Spleen (tissue), 7 donors: ENCODE data around the gene PIK3R6.

ENCODE experiments used
- POLR2A ChIP-seq, 3 donors: fragments of 450-650 bp; IDR thresholded peaks; one replicate each; pipeline ENCODE4 v1.5.1; 2017; ENCODE audit warnings: antibody characterized with exemption in 3 of 3, mild to moderate bottlenecking in 1 of 3
- POLR2AphosphoS5 ChIP-seq, 3 donors: sonication (generic); formaldehyde crosslinking; IDR thresholded peaks; one replicate each; pipeline ENCODE4 v1.5.1; 2017; ENCODE audit warnings: antibody characterized with exemption in 3 of 3
- TF ChIP-seq, protein P1 (sequence below), 11 experiments: fragments of 200-600 bp in 7 of 11; fragments of 450-650 bp in 4 of 11; sonication (generic) in 4 of 11; IDR thresholded peaks in 8 of 11; conservative IDR thresholded peaks in 3 of 11; 1 replicate in 7 of 11; 2 replicates in 4 of 11; pipeline versions ENCODE4 v1.4.0 to v1.8.0; 2016 to 2021; ENCODE audit warnings: antibody characterized with exemption in 11 of 11, inconsistent platforms in 4 of 11, mild to moderate bottlenecking in 1 of 11
- donor health status: DM: no; HTN: no; CAD: no; lungs with moderate emphysema.
- donor health status: DM: no; HTN: no; CAD: no.
- donor health status: DM: no; HTN: no; CAD: no.

GRCh38 chr17:8904686-8905085, 37.2 kb upstream of the PIK3R6 start:
- TF ChIP-seq, protein P1, sequence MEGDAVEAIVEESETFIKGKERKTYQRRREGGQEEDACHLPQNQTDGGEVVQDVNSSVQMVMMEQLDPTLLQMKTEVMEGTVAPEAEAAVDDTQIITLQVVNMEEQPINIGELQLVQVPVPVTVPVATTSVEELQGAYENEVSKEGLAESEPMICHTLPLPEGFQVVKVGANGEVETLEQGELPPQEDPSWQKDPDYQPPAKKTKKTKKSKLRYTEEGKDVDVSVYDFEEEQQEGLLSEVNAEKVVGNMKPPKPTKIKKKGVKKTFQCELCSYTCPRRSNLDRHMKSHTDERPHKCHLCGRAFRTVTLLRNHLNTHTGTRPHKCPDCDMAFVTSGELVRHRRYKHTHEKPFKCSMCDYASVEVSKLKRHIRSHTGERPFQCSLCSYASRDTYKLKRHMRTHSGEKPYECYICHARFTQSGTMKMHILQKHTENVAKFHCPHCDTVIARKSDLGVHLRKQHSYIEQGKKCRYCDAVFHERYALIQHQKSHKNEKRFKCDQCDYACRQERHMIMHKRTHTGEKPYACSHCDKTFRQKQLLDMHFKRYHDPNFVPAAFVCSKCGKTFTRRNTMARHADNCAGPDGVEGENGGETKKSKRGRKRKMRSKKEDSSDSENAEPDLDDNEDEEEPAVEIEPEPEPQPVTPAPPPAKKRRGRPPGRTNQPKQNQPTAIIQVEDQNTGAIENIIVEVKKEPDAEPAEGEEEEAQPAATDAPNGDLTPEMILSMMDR (IDR thresholded peaks at IDR 0.05 in 8 of 11, conservative IDR thresholded peaks at IDR 0.05 in 3 of 11), result no peak
- no peak for TF ChIP-seq POLR2A (IDR thresholded peaks at IDR 0.05)
- no peak for TF ChIP-seq POLR2AphosphoS5 (IDR thresholded peaks at IDR 0.05)
